Measurements from ENCODE around the gene ZNF284.

The ZNF284 gene

GRCh38 chr19:44042147-44042546 lies 29.8 kb upstream of the ZNF284 start:
- H3K4me3 ChIP-seq (ENCODE audit: low read depth, low read length) = no peak overlapping the region
- DNase-seq (ENCODE audit: low read depth) = no peak
- TF ChIP-seq MAX (IDR thresholded peaks at IDR 0.05; ENCODE audit: low read depth, low read length) (no peak), MYC (IDR thresholded peaks at IDR 0.05; ENCODE audit: low read depth, low read length) (no peak), POLR2A (IDR thresholded peaks at IDR 0.05; ENCODE audit: extremely low read depth, insufficient read length) (no peak), CTCF (IDR thresholded peaks at IDR 0.05; ENCODE audit: low read depth, low read length) (no peak)

GRCh38 chr19:44050740-44051649 lies 21.0 kb upstream of the ZNF284 start:
- peak overlapping the region; percentile 82 for H3K4me3 ChIP-seq (ENCODE audit: low read depth, low read length)
- TF ChIP-seq MYC (IDR thresholded peaks at IDR 0.05; ENCODE audit: low read depth, low read length) (no peak), POLR2A (IDR thresholded peaks at IDR 0.05; ENCODE audit: extremely low read depth, insufficient read length) (no peak), MAX (IDR thresholded peaks at IDR 0.05; ENCODE audit: low read depth, low read length) (no peak), CTCF (IDR thresholded peaks at IDR 0.05; ENCODE audit: low read depth, low read length) (no peak)
- no peak for DNase-seq (ENCODE audit: low read depth)

GRCh38 chr19:44051650-44052402 lies 20.1 kb upstream of the ZNF284 start, which contains the start of gene ZNF223:
Gene ZNF223 (plus strand): TSS chr19:44052036. CDS start chr19:44055177, 3,141 bp downstream.
- peak within 1 kb of the TSS; percentile 82 for H3K4me3 ChIP-seq (ENCODE audit: low read depth, low read length)
- no peak for TF ChIP-seq POLR2A (IDR thresholded peaks at IDR 0.05; ENCODE audit: extremely low read depth, insufficient read length)
- no peak for TF ChIP-seq CTCF (IDR thresholded peaks at IDR 0.05; ENCODE audit: low read depth, low read length)
- TF ChIP-seq MAX (IDR thresholded peaks at IDR 0.05; ENCODE audit: low read depth, low read length) = no peak
- no peak for TF ChIP-seq MYC (IDR thresholded peaks at IDR 0.05; ENCODE audit: low read depth, low read length)
- peak; percentile 84 for DNase-seq (ENCODE audit: low read depth)

GRCh38 chr19:44055870-44056269 lies 16.1 kb upstream of the ZNF284 start:
- TF ChIP-seq CTCF (IDR thresholded peaks at IDR 0.05; ENCODE audit: low read depth, low read length) = no peak
- no peak for TF ChIP-seq POLR2A (IDR thresholded peaks at IDR 0.05; ENCODE audit: extremely low read depth, insufficient read length)
- no peak for TF ChIP-seq MYC (IDR thresholded peaks at IDR 0.05; ENCODE audit: low read depth, low read length)
- TF ChIP-seq MAX (IDR thresholded peaks at IDR 0.05; ENCODE audit: low read depth, low read length) = no peak
- DNase-seq (ENCODE audit: low read depth) = no peak
- H3K4me3 ChIP-seq (ENCODE audit: low read depth, low read length) = no peak overlapping the region

GRCh38 chr19:44059229-44059628 lies 12.7 kb upstream of the ZNF284 start:
- H3K4me3 ChIP-seq (ENCODE audit: low read depth, low read length) = no peak overlapping the region
- TF ChIP-seq POLR2A (IDR thresholded peaks at IDR 0.05; ENCODE audit: extremely low read depth, insufficient read length) = no peak
- TF ChIP-seq MYC (IDR thresholded peaks at IDR 0.05; ENCODE audit: low read depth, low read length) = no peak
- no peak for TF ChIP-seq MAX (IDR thresholded peaks at IDR 0.05; ENCODE audit: low read depth, low read length)
- no peak for TF ChIP-seq CTCF (IDR thresholded peaks at IDR 0.05; ENCODE audit: low read depth, low read length)
- no peak for DNase-seq (ENCODE audit: low read depth)

Data from NB4 (cell line).